Panc1 (cell line): Measurements from ENCODE around the gene ADGRL1.
"Not testable (repeated sequence)": the region's sequence is repeated elsewhere in the genome, so short reads cannot be mapped to it uniquely, and the experiment has no call there.

ENCODE experiments used
- CTCF ChIP-seq: fragments of 450-650 bp; IDR thresholded peaks from 2 replicates; pipeline ENCODE4 v1.5.1; 2017; ENCODE audit warnings: mild to moderate bottlenecking
- POLR2AphosphoS5 ChIP-seq: IDR thresholded peaks from 2 replicates; pipeline ENCODE4 v1.6.1; 2012; ENCODE audit warnings: mild to moderate bottlenecking, low read depth, low read length, moderate library complexity
- REST ChIP-seq, 2 experiments: IDR thresholded peaks; 2 replicates each; pipeline ENCODE4 v1.6.1; 2011 to 2012; ENCODE audit warnings: low read depth in 2 of 2, control low read depth in 1 of 2, low read length in 1 of 2, mild to moderate bottlenecking in 1 of 2, moderate library complexity in 1 of 2; ENCODE audit not compliant: insufficient read depth in 1 of 2
- SIN3A ChIP-seq: IDR thresholded peaks from 2 replicates; pipeline ENCODE4 v1.6.1; 2012; ENCODE audit warnings: low read depth, mild to moderate bottlenecking, low read length, moderate library complexity, borderline replicate concordance; ENCODE audit not compliant: insufficient read depth
- TCF7L2 ChIP-seq: IDR thresholded peaks from 2 replicates; pipeline ENCODE4 v1.6.1; 2011; ENCODE audit warnings: mild to moderate bottlenecking, low read depth, low read length, inconsistent platforms

GRCh38 chr19:14207796-14208195, 1.8 kb upstream of the ADGRL1 start:
- TF ChIP-seq CTCF; REST (IDR thresholded peaks at IDR 0.05; ENCODE audit: insufficient read depth in 1 of 2, low read depth in 2 of 2, low read length in 1 of 2); TCF7L2; POLR2AphosphoS5; SIN3A: not testable (repeated sequence)
